HG02610 (cell line): Measurements from ENCODE around the gene POMC.
"Not testable (repeated sequence)": the region's sequence is repeated elsewhere in the genome, so short reads cannot be mapped to it uniquely, and the experiment has no call there.

Experiments used
- ATAC-seq: cut with Tn5 transposase; IDR thresholded peaks from one replicate; pipeline ENCODE4 v1.9.1; 2021; ENCODE audit warnings: mild to moderate bottlenecking, moderate library complexity; ENCODE audit not compliant: unreplicated experiment

The POMC gene

GRCh38 chr2:25140535-25140934 is 27.8 kb downstream of the POMC start:
- ATAC-seq = not testable (repeated sequence)

DNA sequence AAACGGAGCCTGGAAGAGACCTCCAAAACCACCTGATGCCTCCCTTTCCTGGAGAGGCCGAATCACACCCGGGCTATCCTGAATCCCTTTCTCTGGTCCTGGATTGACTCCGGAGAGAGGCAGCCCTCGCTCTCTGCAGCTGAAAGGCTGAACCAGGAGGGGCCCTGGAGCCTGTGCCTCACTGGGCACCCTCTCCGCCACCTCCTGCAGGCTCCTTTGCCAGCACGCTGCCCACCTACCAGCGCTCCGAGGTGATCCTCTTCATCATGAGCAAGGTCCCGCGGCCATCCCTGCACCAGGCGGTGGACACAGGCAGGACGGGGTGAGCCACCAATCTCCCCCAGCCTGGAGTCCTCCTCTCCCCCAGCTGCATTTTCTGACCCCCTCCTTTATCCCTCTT is 35.7 kb downstream of the POMC start:
- no peak for ATAC-seq

DNA sequence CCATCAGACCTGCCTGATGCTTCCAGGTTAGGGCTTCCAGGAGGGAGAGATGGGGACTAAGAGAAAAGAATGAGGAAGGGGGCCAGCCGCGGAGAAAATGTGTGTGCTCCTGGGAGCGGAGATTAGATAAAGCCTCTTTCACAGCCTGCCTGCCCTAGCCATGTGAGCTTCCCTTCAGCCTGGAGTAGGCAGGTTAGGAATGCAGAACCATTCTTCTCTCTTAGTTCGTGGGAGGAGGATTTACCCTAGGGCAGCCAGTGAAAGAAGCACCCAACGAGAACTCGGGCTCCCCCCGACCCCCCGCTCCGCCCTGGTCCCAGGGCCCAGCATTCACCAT is 36.1 kb downstream of the POMC start:
- no peak for ATAC-seq

GRCh38 chr2:25131567-25132298 is 36.6 kb downstream of the POMC start:
- ATAC-seq = no peak

- ATAC-seq = no peak
Measured at GRCh38 chr2:25131253-25131566, 37.2 kb downstream of the POMC start.

DNA sequence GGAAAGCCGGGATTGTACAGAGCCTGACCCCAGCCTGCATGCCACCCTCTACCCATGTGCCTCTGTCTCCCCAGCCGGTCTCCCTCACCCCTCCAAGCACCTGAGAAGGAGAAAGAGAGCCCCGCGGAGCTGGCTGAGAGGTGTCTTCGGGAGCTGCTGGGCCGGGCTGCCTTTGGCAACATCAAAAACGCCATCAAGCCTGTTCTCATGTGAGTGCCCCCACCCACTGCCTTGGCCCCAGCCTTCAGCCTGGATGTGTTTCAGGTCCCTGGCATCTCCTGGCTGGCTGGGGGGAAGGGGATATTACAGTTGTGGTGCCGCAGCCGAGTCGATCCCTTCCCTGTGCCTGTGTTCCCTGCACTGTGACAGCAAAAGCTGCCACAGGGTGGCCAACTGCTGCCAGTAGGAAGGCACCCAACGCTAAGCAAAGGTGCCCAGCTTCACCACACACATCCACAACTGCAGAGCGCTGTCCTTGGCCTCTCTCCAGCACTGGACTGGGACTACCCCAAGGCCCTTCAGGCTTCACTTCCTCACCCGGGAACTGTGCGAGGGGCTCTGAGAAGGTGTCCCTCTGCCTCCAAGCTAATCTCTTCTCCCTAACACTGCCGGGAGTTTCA is 38.4 kb downstream of the POMC start:
- no peak for ATAC-seq

DNA sequence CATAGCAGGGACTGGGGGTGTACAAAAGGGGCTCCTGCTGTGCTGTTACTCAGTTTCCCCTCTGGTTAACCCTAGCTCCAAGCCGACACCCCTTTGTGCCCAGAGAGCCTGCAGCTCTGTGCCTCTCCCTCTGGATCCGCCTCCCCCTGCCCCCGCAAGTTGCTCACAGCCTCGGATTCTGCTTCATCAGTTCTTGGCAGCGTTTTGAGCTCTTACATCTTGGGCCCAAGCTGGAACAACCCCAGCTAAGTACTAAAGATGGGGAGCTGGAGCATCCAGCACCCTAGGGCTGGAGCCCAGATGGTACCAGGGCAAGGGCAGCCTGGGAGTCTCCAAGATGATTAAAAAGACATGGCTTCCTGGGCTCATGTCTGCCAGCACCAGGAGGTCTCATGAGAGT is 40.7 kb downstream of the POMC start:
- no peak for ATAC-seq

- ATAC-seq = not testable (repeated sequence)
Measured at GRCh38 chr2:25127071-25127470, 41.3 kb downstream of the POMC start.

GRCh38 chr2:25125976-25126375 is 42.4 kb downstream of the POMC start:
- no peak for ATAC-seq

- ATAC-seq = no peak
Measured at GRCh38 chr2:25125189-25125588, 43.2 kb downstream of the POMC start.

DNA sequence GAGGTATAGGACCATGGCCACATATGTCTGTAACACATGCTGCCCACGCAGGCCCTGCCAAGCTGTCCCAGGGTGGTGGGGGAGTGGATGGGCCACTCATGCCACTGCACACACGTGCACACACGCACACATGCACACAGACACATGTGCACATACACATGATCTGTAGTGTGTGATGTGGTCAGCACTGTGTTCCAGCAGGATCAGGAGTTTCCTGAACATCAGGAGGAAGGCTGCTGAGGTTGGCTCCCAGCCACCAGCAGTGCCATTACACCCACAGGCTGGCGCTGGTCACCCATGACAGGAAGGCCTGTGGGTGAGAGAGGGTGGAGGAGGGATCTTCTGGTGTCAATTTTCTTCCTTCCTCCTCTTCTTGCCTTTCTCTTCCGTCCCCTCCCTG is 44.7 kb downstream of the POMC start:
- no peak for ATAC-seq

GRCh38 chr2:25122367-25122766 is 46.0 kb downstream of the POMC start:
- no peak for ATAC-seq

- no peak for ATAC-seq
Measured at GRCh38 chr2:25119263-25119662, 49.1 kb downstream of the POMC start.

GRCh38 chr2:25116956-25117355 is 51.4 kb downstream of the POMC start:
- ATAC-seq = no peak

DNA sequence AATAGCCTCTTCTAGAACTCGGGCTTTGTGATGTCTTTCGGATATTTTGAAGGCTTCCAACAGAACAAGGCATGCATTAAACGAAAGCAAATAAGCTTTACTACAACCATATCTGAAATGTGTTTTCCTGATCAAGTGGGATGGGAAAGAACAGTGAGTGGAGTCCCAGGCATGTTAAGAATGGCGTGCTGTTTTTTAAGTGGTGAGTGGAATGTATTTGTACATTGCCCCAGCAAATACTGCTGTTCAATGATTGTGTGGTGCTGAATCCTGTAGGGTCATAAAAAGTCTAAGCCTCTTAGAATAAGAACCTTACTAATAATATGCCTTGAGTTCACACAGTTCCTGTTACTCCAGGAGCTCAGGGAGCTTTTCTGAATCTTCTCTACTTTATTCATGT is 52.5 kb downstream of the POMC start:
- no peak for ATAC-seq

DNA sequence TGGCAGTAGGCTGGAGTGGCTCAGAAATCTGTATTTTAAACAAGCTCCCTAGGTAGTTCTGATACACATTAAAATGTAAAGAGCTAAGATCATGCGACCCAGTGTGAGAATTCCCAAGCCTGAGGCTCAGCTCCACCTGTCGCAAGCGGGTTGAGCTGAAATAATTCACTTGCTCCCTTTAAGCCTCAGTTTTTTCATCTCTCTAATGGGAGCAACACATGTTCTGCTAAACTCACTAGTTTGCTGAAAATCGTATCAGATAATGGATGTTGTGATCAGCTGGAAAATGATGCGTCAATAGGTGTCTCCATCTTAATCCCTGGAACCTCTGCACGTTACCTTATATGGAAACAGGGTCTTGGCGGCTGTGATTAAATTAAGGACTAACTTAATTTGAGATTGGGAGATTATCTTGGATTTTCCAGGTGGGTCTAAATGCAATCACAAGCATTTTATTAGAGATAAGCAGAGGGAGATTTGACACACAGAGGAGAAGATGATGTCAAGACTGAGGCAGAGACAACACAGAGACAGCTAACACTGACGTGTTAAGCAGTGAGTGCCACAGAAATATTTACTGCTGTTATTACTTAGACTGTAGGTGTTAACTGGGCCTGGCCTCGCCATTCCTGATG is 53.0 kb downstream of the POMC start:
- no peak for ATAC-seq

- no peak for ATAC-seq
Measured at GRCh38 chr2:25112113-25112512, 56.3 kb downstream of the POMC start.
